ENCODE results near the gene MAP3K3. TPM values are rescaled to one million over a fixed set of nuclear protein-coding genes. Genes with fewer than 3 reads are reported as not detected.

MAP3K3 gene
- total RNA-seq, 4 donors from 2014 or later = 62.8 to 107 (median 71.7) TPM

GRCh38 chr17:63587770-63588169, 34.4 kb upstream of the MAP3K3 start:
- DNase-seq (ENCODE audit: low spot score in 2 of 2) = no peak
- Histone ChIP-seq H3K36me3 (peaks cover 0 to 96% (median 4%) of the 10 kb centered on the region in 3 donors), H3K9me3 (no peaks in the 10 kb centered on the region), H3K4me3 (no peak overlapping the region), H3K27me3 (no peaks in the 10 kb centered on the region), H3K27ac (no peak overlapping the region), H3K4me1 (no peaks in the 10 kb centered on the region)
- TF ChIP-seq CTCF (IDR thresholded peaks at IDR 0.05) (no peak), EP300 (IDR thresholded peaks at IDR 0.05) (no peak), POLR2A (IDR thresholded peaks at IDR 0.05) (no peak)
- 95 to 96% methylated on average over 5 of the region's 5 CpGs for WGBS, 2 donors

- no peaks in the 10 kb centered on the region for H3K27me3 ChIP-seq
- no peak for DNase-seq (ENCODE audit: low spot score in 2 of 2)
- H3K4me1 ChIP-seq = no peaks in the 10 kb centered on the region
- H3K9me3 ChIP-seq = no peaks in the 10 kb centered on the region
- 85 to 92% methylated on average over 11 of the region's 11 CpGs for WGBS, 2 donors
- no peak overlapping the region for H3K27ac ChIP-seq
- H3K4me3 ChIP-seq = no peak overlapping the region
- TF ChIP-seq EP300 (IDR thresholded peaks at IDR 0.05) (no peak), CTCF (IDR thresholded peaks at IDR 0.05) (no peak), POLR2A (IDR thresholded peaks at IDR 0.05) (no peak)
- peaks cover 0 to 94% (median 0%) of the 10 kb centered on the region in 3 donors for H3K36me3 ChIP-seq
Observed at GRCh38 chr17:63588797-63589196, 33.4 kb upstream of the MAP3K3 start.

GRCh38 chr17:63589646-63590045, 32.6 kb upstream of the MAP3K3 start:
- WGBS, 2 donors = 96 to 100% methylated on average over 1 of the region's 1 CpG
- Histone ChIP-seq H3K4me1 (no peaks in the 10 kb centered on the region), H3K27ac (no peak overlapping the region), H3K9me3 (no peaks in the 10 kb centered on the region), H3K4me3 (no peak overlapping the region), H3K27me3 (no peaks in the 10 kb centered on the region), H3K36me3 (peaks cover 0 to 94% (median 0%) of the 10 kb centered on the region in 3 donors)
- no peak for DNase-seq (ENCODE audit: low spot score in 2 of 2)
- TF ChIP-seq EP300 (IDR thresholded peaks at IDR 0.05) (no peak), POLR2A (IDR thresholded peaks at IDR 0.05) (no peak), CTCF (IDR thresholded peaks at IDR 0.05) (no peak)

GRCh38 chr17:63592797-63593196, 29.4 kb upstream of the MAP3K3 start:
- DNase-seq (ENCODE audit: low spot score in 2 of 2) = no peak
- H3K27me3 ChIP-seq = no peaks in the 10 kb centered on the region
- no peak overlapping the region for H3K27ac ChIP-seq
- no peak overlapping the region for H3K4me3 ChIP-seq
- H3K9me3 ChIP-seq = no peaks in the 10 kb centered on the region
- WGBS, 2 donors = 82 to 86% methylated on average over 3 of the region's 3 CpGs
- TF ChIP-seq EP300 (IDR thresholded peaks at IDR 0.05) = no peak
- TF ChIP-seq CTCF (IDR thresholded peaks at IDR 0.05) = no peak
- no peak for TF ChIP-seq POLR2A (IDR thresholded peaks at IDR 0.05)
- H3K4me1 ChIP-seq = no peaks in the 10 kb centered on the region
- peaks cover 0 to 68% (median 0%) of the 10 kb centered on the region in 3 donors for H3K36me3 ChIP-seq

GRCh38 chr17:63595132-63595531, 27.1 kb upstream of the MAP3K3 start:
- Histone ChIP-seq H3K27ac (no peak overlapping the region), H3K4me3 (no peak overlapping the region), H3K4me1 (peaks cover 0 to 5% (median 2%) of the 10 kb centered on the region in 4 donors), H3K36me3 (peaks cover 0 to 45% (median 0%) of the 10 kb centered on the region in 3 donors), H3K9me3 (no peaks in the 10 kb centered on the region), H3K27me3 (no peaks in the 10 kb centered on the region)
- WGBS, 2 donors = 95 to 97% methylated on average over 3 of the region's 3 CpGs
- DNase-seq (ENCODE audit: low spot score in 2 of 2) = no peak
- no peak for TF ChIP-seq CTCF (IDR thresholded peaks at IDR 0.05)
- no peak for TF ChIP-seq EP300 (IDR thresholded peaks at IDR 0.05)
- no peak for TF ChIP-seq POLR2A (IDR thresholded peaks at IDR 0.05)

Measured in tibial nerve (tissue), 4 donors.